ENCODE results near the gene CDK10. TPM values are rescaled to one million over a fixed set of nuclear protein-coding genes. Genes with fewer than 3 reads are reported as not detected.
A peak's percentile ranks its signal among the peaks of the same experiment; 100 is the strongest.

CDK10 gene
- total and polyA plus RNA-seq, 9 of the 15 experiments (the other 6 are each of a cell fraction or from before 2014, with no cell fraction given): 2.0 to 85.1 (median 40.1) TPM

DNA sequence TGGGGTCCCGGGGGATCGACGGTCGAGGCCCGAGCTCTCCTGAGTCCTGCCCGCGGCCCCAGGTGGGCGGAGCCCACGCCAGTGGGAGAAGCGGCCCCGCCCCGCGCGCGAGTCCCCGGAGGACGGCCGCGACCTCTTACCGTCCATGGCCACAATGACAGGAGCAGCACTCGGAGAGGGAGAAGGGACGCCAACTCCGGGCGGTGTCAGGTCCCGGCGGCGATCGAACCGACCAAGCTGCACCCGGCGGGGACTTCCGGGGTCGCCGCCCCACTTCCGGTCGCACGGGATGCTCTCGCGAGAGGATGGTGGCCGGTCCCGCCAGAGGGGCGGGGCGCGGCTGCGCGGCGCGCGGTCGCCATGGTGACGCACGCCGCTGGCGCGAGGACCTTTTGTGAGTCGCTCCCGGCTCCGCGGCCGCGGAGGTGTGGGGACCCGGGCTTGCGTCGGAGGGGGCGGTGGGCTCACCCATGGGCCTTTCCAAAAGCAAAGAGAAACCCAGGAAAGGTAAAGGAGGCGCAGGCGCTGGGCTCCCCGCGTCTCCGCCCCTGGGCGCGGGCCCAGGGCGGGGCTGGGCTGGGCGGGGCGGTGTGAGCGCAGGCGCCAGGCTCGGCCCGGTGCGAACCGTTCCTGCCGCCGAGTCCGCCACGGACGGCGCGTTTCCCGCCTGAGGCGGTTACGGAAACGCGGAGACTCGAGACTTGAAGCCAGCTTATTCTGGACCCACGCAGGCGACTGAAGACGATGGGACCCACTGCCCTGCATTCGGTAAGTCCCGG, 28.9 kb upstream of the CDK10 start, which contains the start of the genes CHMP1A and SPATA33 (continued):
- TF ChIP-seq, protein P1, sequence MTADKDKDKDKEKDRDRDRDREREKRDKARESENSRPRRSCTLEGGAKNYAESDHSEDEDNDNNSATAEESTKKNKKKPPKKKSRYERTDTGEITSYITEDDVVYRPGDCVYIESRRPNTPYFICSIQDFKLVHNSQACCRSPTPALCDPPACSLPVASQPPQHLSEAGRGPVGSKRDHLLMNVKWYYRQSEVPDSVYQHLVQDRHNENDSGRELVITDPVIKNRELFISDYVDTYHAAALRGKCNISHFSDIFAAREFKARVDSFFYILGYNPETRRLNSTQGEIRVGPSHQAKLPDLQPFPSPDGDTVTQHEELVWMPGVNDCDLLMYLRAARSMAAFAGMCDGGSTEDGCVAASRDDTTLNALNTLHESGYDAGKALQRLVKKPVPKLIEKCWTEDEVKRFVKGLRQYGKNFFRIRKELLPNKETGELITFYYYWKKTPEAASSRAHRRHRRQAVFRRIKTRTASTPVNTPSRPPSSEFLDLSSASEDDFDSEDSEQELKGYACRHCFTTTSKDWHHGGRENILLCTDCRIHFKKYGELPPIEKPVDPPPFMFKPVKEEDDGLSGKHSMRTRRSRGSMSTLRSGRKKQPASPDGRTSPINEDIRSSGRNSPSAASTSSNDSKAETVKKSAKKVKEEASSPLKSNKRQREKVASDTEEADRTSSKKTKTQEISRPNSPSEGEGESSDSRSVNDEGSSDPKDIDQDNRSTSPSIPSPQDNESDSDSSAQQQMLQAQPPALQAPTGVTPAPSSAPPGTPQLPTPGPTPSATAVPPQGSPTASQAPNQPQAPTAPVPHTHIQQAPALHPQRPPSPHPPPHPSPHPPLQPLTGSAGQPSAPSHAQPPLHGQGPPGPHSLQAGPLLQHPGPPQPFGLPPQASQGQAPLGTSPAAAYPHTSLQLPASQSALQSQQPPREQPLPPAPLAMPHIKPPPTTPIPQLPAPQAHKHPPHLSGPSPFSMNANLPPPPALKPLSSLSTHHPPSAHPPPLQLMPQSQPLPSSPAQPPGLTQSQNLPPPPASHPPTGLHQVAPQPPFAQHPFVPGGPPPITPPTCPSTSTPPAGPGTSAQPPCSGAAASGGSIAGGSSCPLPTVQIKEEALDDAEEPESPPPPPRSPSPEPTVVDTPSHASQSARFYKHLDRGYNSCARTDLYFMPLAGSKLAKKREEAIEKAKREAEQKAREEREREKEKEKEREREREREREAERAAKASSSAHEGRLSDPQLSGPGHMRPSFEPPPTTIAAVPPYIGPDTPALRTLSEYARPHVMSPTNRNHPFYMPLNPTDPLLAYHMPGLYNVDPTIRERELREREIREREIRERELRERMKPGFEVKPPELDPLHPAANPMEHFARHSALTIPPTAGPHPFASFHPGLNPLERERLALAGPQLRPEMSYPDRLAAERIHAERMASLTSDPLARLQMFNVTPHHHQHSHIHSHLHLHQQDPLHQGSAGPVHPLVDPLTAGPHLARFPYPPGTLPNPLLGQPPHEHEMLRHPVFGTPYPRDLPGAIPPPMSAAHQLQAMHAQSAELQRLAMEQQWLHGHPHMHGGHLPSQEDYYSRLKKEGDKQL (CRISPR knock-in tag; IDR thresholded peaks at IDR 0.05; ENCODE audit: borderline replicate concordance): no peak
- TF ChIP-seq HNRNPLL (IDR thresholded peaks at IDR 0.05; ENCODE audit: low read depth, low read length, poor library complexity, severe bottlenecking) (peak; percentile 97), SAFB (IDR thresholded peaks at IDR 0.05; ENCODE audit: borderline replicate concordance, low read depth, low read length) (0 out of 2 replicates have a peak, but pooled peaks have one; percentile 28), CTBP1 (IDR thresholded peaks at IDR 0.05; ENCODE audit: borderline replicate concordance) (peak; percentile 63), ZNF668 (CRISPR knock-in tag; IDR thresholded peaks at IDR 0.05) (no peak), MBD2 (IDR thresholded peaks at IDR 0.05; ENCODE audit: borderline replicate concordance, low read depth) (0 out of 2 replicates have a peak, but pooled peaks have one; percentile 40), POU5F1 (IDR thresholded peaks at IDR 0.05; ENCODE audit: borderline replicate concordance, low read depth, low read length, partially characterized antibody) (peak; percentile 24), RBM34 (IDR thresholded peaks at IDR 0.05; ENCODE audit: borderline replicate concordance, insufficient read depth, low read length) (0 out of 2 replicates have a peak, but pooled peaks have one; percentile 71), VEZF1 (CRISPR knock-in tag; IDR thresholded peaks at IDR 0.05) (peak; percentile 86), MXD1 (CRISPR knock-in tag; IDR thresholded peaks at IDR 0.05; ENCODE audit: borderline replicate concordance, poor library complexity, severe bottlenecking) (peak; percentile 39), E2F5 (CRISPR knock-in tag; IDR thresholded peaks at IDR 0.05) (peak; percentile 69; the same call in 1 of the 2 replicates), NFIX (CRISPR knock-in tag; IDR thresholded peaks at IDR 0.05; ENCODE audit: low read depth) (no peak), ZBTB7A (IDR thresholded peaks at IDR 0.05; ENCODE audit: borderline replicate concordance, control insufficient read depth, low read depth, low read length) (peak; percentile 72), HCFC1 (IDR thresholded peaks at IDR 0.05; ENCODE audit: low read depth, low read length) (peak; percentile 70), ZNF75A (CRISPR knock-in tag; IDR thresholded peaks at IDR 0.05) (peak; percentile 74; the same call in 1 of the 2 replicates)
- TF ChIP-seq, protein P2, sequence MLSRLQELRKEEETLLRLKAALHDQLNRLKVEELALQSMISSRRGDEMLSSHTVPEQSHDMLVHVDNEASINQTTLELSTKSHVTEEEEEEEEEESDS (CRISPR knock-in tag; IDR thresholded peaks at IDR 0.05): no peak
